HG03432 (cell line): Measurements from ENCODE around the gene PRKN.

Experiments
- ATAC-seq: cut with Tn5 transposase; IDR thresholded peaks from one replicate; pipeline ENCODE4 v1.9.1; 2021; ENCODE audit warnings: mild to moderate bottlenecking, moderate library complexity; ENCODE audit not compliant: unreplicated experiment

The PRKN gene

GRCh38 chr6:162727322-162728182 lies at the start of gene PRKN, which contains the start of gene PACRG:
PRKN (minus strand) TSS chr6:162727766.
PACRG (plus strand) TSS chr6:162727974.
- ATAC-seq: peak; percentile 99

DNA sequence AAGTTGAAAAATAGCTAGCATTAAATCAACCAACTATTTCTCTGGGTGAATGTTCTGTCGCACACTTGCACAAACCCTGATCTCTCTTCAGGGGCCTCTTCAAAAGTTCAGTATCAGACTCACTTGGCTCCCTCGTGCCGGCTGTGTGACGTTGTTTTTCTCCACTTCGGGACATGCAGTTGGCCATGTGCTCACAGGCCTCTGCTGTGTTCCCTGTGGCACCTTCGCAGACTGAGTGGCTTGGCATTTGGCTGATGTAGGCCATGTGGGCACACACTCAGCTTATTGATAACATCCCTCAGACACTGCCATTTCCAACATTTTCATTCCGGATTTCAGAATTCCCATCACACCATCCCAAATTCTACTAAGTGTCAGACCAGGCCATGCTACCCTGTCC lies 49.5 kb upstream of the PRKN start:
- no peak for ATAC-seq

GRCh38 chr6:162773996-162774395 lies 46.4 kb upstream of the PRKN start:
- no peak for ATAC-seq

DNA sequence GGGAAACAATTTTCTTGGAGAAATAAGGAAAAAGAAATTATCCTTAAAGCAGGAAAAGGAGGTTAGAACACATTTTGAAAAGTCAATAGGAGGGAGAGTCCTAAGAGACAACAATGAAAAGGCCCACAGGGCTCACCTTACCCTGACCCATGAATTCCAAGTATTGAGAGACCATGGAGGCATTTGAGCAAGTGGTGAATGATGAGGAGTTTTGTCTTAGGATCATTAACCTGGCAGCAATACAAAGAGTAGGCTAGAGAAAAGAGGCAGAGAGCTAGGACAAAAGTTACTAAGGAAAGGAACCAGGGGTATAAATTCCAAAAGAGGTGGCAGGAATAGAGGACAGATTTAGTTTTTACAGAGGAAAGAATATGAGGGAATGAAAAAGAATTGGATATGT lies 44.9 kb upstream of the PRKN start:
- no peak for ATAC-seq

- ATAC-seq: no peak
Observed at GRCh38 chr6:162770955-162771354, 43.4 kb upstream of the PRKN start.

DNA sequence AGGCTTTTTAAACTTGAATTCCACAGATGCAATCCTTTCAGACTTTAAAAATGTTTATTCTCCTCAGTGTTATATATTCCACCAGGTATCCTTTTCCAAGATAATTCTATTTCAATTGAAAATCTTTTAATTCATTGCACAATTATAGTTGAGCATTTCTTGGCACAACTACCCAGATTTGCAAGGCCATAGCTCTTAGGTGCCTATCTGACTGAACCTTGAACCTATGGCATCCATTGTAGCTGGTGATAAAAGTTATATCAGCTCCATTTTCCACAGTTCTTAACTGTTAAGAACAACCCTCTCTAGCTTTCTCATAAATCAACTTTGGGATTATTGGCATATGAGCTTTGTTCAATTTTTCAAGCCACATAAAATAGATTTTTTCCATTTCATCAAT lies 42.6 kb upstream of the PRKN start:
- no peak for ATAC-seq

DNA sequence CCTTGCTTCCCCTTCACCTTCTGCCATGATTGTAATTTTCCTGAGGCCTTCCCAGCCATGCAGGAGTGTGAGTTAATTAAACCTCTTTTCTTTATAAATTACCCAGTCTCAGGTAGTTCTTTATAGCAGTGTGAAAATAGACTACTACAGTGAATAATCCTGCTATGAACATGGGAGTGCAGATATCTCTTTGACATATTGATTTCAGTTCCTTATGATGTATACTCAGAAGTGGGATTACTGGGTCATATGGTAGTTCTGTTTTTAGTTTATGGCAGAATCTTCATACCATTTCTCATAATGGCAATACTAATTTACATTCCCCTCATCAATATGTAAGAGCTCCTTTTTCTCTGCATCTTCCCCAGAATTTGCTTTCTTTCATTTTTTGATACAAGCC lies 26.2 kb upstream of the PRKN start:
- ATAC-seq: no peak

GRCh38 chr6:162751211-162751859 lies 23.8 kb upstream of the PRKN start:
- no peak for ATAC-seq

- ATAC-seq: no peak
Observed at GRCh38 chr6:162750776-162751175, 23.2 kb upstream of the PRKN start.

DNA sequence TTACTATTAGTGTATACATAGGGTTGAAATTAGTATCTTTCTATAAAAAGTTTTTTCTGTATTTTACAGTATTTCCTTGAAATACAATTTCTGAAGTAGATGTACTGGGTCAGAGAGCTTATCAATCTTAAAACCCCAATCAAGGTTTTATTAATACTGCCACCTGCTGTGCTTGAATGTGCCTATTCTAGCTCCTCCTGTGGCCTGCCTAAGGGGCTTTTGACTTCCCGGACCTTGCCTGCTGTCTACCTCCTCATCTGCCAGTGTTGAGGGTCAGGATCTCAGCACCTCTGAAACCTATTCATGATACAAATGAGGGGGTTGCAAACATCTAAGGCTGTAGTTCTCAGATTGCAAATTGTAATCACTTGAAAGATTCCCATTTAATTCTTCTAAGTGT lies 9.4 kb upstream of the PRKN start:
- ATAC-seq: no peak

GRCh38 chr6:162733489-162733888 lies 5.9 kb upstream of the PRKN start:
- no peak for ATAC-seq

GRCh38 chr6:162730502-162730901 lies 2.9 kb upstream of the PRKN start:
- no peak for ATAC-seq

DNA sequence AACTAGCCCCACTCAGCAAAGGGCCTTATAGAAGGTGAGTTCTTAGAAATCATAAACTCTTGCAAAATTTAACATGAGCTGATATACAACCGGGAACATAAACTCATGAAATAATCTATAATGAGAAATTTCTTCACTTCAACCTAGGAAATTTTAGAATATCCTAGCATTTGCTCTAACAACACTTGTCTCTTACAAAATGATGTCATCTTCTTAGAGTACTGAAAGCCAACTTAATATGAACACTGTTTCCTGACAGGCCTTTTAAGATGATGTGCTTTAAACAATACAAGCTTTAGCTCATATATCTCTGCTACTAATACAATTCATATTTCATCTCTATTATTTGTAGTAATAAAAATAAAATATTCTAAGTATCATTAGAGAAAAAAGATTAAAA lies 1.1 kb upstream of the PRKN start:
- no peak for ATAC-seq

GRCh38 chr6:162728197-162728596 lies 631 bp upstream of the PRKN start:
- ATAC-seq: no peak

DNA sequence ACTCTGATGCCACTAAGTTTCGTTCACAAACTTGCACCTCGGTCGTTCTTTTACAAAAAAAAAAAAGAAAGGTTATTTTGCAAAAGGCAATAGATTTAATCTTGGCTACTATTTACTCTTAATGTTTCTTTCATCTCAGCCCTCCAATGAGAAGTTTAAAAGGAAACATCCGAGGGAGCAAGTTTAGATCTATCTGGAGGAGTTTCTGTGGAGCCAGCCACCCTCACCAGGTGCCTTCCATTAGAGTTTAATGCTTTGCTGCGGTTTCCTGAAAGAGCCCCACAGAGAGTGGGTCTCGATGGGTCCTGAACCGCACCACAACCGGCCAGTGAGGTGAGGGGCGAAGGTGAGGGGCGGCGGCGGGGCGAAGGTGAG lies 632 bp downstream of the PRKN start:
- ATAC-seq: peak; percentile 1

DNA sequence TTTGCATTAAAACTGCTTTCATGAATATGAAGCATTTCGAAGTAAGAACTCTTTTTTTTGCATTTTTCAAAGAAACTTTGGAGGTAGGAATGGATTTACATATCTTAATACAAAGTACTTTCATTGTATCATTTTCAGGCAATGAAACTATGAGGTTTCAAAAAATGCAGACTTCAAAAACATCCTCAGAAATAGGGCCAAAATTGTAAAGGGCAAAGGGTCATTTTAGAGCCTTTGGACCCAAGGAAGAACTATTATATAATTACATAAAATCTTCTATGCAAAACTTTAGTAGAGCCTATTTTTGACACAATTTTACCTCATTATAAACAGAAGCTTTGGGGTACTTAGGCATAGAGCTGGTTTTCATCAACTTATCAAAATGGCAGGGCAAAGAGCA lies 4.9 kb downstream of the PRKN start:
- no peak for ATAC-seq

DNA sequence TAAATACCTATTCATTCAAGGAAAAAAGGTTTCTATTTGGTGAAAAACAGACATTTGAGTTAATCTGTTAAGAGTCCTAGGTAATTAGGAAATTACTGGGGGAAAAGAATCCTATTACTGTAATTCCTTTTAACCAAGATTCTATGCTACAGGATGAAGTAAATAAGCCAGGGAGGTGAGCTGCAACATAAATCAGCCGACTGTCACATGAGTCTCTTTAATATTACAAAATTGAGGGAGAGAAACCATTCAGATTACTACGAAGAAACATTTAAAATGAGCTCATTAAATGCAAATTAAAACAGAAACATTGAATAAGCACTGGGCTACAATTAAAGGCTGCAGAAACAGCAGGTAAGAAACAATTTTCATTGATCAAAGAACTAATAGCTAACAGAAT lies 5.3 kb downstream of the PRKN start:
- ATAC-seq: no peak

GRCh38 chr6:162721404-162721687 lies 6.2 kb downstream of the PRKN start:
- no peak for ATAC-seq

- ATAC-seq: no peak
Observed at GRCh38 chr6:162719528-162719927, 8.0 kb downstream of the PRKN start.

- ATAC-seq: no peak
Observed at GRCh38 chr6:162715601-162716000, 12.0 kb downstream of the PRKN start.

DNA sequence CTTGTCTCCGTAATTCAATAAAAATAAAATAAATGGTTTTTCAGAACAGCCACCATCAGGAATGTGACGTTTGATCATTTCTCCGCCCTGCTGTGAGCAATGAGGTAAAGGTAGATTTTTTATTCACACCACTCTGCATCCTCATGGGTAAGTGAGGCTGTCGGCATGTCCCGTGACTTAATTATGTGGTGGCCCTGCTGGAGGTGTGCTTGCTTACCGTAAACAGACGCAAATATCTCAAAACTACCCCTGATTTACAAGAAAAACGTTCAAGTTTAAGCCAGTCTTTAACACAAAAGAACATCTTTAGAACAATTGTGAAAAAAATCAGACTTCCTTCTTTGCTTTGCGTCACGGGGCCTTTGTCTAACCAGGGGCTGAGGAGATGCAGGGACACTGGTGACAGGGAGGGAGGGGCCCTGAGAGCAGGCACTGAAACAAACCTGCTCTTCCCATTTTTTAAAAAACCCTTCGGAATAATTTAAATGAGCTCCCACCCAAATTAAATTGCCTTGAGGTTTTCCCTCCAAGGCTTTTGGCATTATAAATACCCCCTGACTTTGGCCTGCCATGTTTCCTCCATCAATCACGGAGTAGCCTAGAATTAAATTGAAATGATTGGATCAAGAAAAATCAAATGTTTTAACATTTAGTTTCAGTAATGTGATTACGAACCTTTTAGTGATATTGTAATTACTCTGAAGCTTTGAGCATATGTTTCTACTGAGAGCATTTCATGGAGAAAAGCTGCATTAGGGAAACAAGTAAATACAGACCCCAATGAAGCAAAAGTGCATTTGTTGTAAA lies 13.4 kb downstream of the PRKN start:
- no peak for ATAC-seq

DNA sequence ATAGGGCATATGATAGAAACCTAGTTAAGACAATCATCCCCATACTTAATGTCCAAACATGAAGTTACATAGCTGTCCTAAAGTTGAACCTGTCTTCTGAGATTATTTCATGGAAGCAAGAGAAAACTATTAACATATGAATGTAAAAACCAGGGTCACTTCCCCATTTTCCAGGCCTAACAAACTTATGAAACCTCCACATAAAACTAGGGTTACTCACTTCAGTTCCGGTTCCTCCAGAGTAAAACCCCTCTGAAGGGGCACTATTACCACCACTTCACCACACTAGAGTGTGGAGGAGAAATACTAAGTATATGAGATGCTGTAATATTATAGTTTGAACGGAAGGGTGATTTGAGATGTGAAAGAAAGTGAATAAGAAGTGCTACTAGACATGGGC lies 14.9 kb downstream of the PRKN start:
- ATAC-seq: no peak
